ENCODE measurements around the gene ALPI. TPM values are rescaled to one million over a fixed set of nuclear protein-coding genes. Genes with fewer than 3 reads are reported as not detected.

Gene ALPI
- total RNA-seq, 1 donor from 2014 or later = not detected

DNA sequence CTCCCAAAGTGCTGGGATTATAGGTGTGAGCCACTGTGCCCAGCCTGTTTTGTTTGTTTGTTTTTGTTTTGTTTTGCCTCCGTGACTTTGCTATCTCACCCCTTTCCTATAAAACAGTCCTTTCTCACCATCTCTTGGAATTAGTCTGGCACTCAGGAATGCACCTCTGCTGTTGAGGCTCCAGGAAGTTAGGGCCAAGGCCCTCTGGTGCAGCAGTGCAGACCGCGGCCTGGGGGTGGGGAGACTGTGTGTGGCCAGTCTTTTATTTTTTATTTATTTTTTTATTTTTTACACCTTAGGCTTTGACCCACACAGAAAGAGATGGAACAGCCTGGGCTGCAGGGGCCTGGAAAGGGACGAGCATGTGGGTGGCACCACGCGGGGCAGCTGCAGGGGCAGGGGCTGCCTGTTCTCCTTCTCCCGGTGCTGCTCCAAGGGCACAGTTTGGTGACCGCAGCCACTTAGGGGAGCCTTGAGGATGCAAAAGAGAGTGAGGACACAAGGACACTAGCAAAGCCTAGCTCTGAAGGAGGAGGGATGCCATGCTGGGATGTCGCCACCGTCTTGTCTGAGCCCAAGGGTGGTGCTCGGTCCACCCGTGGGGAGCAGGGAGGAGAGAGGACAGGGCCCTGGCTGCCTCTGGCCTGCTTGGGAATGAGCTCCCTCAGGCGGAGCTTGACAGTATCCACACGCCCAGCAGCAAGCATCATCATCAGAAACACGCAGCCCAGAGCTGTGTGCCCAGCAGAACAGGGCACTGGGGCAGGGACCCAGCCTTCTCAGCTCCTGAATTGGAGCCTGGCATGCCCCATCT, 19.4 kb upstream of the ALPI start:
- no peaks in the 10 kb centered on the region for H3K36me3 ChIP-seq (ENCODE audit: control insufficient read depth, insufficient read depth, low read length)
- H3K4me3 ChIP-seq (ENCODE audit: low read depth, low read length) = no peak overlapping the region
- TF ChIP-seq, protein P1, sequence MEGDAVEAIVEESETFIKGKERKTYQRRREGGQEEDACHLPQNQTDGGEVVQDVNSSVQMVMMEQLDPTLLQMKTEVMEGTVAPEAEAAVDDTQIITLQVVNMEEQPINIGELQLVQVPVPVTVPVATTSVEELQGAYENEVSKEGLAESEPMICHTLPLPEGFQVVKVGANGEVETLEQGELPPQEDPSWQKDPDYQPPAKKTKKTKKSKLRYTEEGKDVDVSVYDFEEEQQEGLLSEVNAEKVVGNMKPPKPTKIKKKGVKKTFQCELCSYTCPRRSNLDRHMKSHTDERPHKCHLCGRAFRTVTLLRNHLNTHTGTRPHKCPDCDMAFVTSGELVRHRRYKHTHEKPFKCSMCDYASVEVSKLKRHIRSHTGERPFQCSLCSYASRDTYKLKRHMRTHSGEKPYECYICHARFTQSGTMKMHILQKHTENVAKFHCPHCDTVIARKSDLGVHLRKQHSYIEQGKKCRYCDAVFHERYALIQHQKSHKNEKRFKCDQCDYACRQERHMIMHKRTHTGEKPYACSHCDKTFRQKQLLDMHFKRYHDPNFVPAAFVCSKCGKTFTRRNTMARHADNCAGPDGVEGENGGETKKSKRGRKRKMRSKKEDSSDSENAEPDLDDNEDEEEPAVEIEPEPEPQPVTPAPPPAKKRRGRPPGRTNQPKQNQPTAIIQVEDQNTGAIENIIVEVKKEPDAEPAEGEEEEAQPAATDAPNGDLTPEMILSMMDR (IDR thresholded peaks at IDR 0.05; ENCODE audit: insufficient read depth, low read length, poor library complexity, severe bottlenecking) = no peak
- no peak for DNase-seq (ENCODE audit: low read depth)
- H3K27me3 ChIP-seq (ENCODE audit: control insufficient read depth, insufficient read depth, low read length) = peaks cover 14% of the 10 kb centered on the region

DNA sequence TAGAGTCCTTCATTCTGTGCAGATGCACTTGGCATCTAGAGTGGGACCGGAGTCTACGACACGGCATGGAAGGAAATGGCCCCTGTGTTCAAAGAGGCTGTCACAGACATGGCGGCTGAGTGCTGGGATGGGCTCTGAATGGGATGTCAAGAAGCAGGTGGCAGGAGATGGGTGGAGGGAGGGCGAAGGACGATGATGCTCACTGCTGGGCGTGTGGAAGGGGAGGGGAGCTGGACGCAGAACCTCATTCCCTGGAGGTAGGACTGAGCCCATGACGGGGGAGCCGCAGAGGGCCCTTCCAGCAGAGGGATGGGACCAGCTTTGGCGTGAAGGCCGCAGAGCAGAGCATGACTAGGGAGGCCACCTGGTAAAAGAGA, 18.8 kb upstream of the ALPI start:
- H3K27me3 ChIP-seq (ENCODE audit: control insufficient read depth, insufficient read depth, low read length) = peaks cover 14% of the 10 kb centered on the region
- no peak for DNase-seq (ENCODE audit: low read depth)
- TF ChIP-seq, protein P1 (IDR thresholded peaks at IDR 0.05; ENCODE audit: insufficient read depth, low read length, poor library complexity, severe bottlenecking) = no peak
- no peaks in the 10 kb centered on the region for H3K36me3 ChIP-seq (ENCODE audit: control insufficient read depth, insufficient read depth, low read length)
- no peak overlapping the region for H3K4me3 ChIP-seq (ENCODE audit: low read depth, low read length)

DNA sequence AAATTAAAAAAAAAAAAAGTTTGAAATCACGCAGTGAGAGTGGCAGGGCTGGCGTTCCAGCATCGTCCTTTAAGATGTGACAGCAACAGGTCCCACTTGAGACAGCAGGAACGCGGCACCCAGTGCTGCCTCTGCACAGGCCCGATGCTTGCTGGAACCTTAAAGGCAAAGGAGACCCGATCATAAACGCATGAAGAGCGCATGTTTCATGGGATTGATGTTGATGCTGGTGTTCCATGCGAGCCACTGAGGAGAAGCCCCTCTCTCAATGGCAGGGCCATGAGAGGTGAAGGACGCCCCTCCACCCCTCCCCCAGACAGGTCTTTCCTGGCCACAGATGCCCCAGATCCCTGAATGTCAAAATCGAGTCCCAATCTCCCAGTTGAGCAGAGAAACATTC, 17.9 kb upstream of the ALPI start:
- DNase-seq (ENCODE audit: low read depth) = no peak
- H3K36me3 ChIP-seq (ENCODE audit: control insufficient read depth, insufficient read depth, low read length) = no peaks in the 10 kb centered on the region

DNA sequence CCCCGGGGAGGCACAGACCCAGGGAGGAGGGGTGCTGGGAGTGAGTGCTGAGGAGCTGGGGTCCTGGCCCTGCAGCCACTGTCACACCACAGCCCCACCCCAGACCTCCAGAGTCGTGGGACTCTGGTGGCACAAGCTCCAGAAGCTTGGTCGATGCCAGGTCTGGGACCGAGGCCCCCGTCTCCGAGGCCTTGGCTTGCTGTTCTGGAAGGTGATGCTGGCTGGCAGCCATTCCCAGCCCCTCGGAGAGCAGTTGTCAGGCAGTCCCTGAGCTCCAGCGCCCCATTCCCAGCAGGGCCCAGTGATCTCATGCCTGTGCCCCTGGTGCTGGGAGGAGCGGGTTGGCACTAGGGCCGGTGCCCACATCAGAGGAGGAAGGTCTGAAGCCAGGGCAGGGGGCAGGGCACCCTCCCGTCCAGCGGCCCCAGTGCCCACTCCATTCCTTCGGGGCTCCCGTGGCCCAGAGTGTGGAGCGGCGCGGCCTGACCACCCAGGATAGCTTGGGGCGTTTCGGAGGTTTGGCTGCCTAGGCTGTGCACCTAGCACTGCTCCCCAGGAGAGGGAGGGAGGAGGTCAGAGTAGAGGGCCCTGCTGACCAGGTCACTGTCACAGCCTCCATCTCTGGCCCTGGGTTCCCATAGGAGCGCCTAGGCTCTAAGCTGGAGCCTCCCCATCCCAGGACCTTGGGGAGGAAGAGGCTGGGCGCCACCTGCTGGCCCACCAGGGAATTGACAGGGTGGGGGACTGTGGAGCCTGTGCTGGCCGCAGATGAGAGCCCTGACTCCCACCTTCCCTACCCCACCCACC, 16.8 kb upstream of the ALPI start:
- TF ChIP-seq, protein P1 (IDR thresholded peaks at IDR 0.05; ENCODE audit: insufficient read depth, low read length, poor library complexity, severe bottlenecking) = peak; percentile 47
- Histone ChIP-seq H3K4me3 (ENCODE audit: low read depth, low read length) (no peak overlapping the region), H3K27me3 (ENCODE audit: control insufficient read depth, insufficient read depth, low read length) (peaks cover 14% of the 10 kb centered on the region), H3K36me3 (ENCODE audit: control insufficient read depth, insufficient read depth, low read length) (no peaks in the 10 kb centered on the region)
- DNase-seq (ENCODE audit: low read depth) = no peak

More for the DNA sequence above, 17.9 kb upstream of the ALPI start:
- TF ChIP-seq, protein P1 (IDR thresholded peaks at IDR 0.05; ENCODE audit: insufficient read depth, low read length, poor library complexity, severe bottlenecking) = no peak
- H3K4me3 ChIP-seq (ENCODE audit: low read depth, low read length) = no peak overlapping the region
- H3K27me3 ChIP-seq (ENCODE audit: control insufficient read depth, insufficient read depth, low read length) = peaks cover 14% of the 10 kb centered on the region

DNA sequence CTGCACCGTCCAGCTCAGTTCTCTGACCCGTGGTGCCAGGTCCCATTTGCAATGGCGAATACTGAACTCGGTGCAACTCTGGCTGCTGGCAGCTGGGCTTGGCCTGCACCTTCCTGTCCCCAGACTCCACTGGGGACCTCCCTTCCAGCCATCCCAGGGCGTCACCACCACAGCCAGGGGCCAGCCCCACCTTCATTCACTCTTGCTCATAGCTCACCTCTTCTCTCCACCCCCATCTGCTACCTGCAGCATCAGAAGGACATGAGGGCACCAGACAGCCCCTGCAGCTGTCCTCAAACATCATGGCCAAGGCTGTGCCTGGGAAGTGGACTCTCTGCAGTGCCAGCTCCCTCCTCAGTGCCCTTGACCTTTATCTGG, 16.2 kb upstream of the ALPI start:
- H3K27me3 ChIP-seq (ENCODE audit: control insufficient read depth, insufficient read depth, low read length) = peaks cover 17% of the 10 kb centered on the region
- no peak overlapping the region for H3K4me3 ChIP-seq (ENCODE audit: low read depth, low read length)
- DNase-seq (ENCODE audit: low read depth) = no peak
- H3K36me3 ChIP-seq (ENCODE audit: control insufficient read depth, insufficient read depth, low read length) = no peaks in the 10 kb centered on the region
- TF ChIP-seq, protein P1 (IDR thresholded peaks at IDR 0.05; ENCODE audit: insufficient read depth, low read length, poor library complexity, severe bottlenecking) = no peak
